Measurements from ENCODE around the gene IVNS1ABP. TPM values are rescaled to one million over a fixed set of nuclear protein-coding genes. Genes with fewer than 3 reads are reported as not detected.

The IVNS1ABP gene
- total and polyA plus RNA-seq, 2 of the 13 experiments (the other 11 are each of a cell fraction or from before 2014, with no cell fraction given) = 49.1 to 51.7 TPM

DNA sequence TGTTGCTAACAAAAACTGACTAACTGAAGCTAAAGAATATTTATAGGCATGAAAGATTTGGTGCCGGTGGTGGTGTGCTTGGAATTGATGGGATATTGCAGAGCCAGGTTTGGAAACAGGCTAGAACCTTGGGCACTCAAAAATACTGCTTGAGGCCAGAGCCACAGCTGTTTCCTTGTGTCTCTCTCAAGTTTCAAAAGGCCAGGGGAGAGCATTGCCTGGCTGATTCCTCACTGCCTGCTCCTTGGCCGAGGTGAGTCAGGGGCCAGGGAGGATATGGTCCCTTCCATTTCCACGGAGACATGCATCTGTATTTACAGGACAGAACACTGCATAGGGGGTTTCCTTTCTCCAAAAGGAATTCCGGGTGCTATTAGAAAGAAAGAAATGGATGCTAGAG lies 36.1 kb upstream of the IVNS1ABP start:
- Histone ChIP-seq H3K27ac (ENCODE audit: extremely low read length, insufficient read depth, low read length) (no peak overlapping the region), H3K4me2 (ENCODE audit: low read depth, low read length) (no peak overlapping the region), H3K4me1 (ENCODE audit: insufficient read depth, low read length) (peaks cover 48% of the 10 kb centered on the region), H3K9ac (ENCODE audit: insufficient read depth, low read depth, low read length) (no peak overlapping the region), H3K27me3 (ENCODE audit: control insufficient read depth in 1 of 2, insufficient read depth in 2 of 2, low read length in 2 of 2) (no peaks in the 10 kb centered on the region), H3K4me3 (replicated peaks in 1 of 3; ENCODE audit: insufficient read depth in 1 of 3, low read depth in 2 of 3, low read length in 3 of 3) (no peak overlapping the region), H3K79me2 (ENCODE audit: insufficient read depth, low read length) (no peaks in the 10 kb centered on the region), H3K36me3 (replicated peaks in 1 of 2; ENCODE audit: control insufficient read depth in 1 of 2, insufficient read depth in 2 of 2, low read length in 2 of 2) (no peaks in the 10 kb centered on the region), H3K9me3 (ENCODE audit: low read length) (no peaks in the 10 kb centered on the region), H4K20me1 (ENCODE audit: insufficient read depth, low read length) (no peaks in the 10 kb centered on the region), H2AFZ (ENCODE audit: low read length) (no peak overlapping the region)
- intact Hi-C loops (cut with micrococcal nuclease; ENCODE audit: unreplicated experiment) (no loop called here), in situ Hi-C loops (cut with HindIII; ENCODE audit: extremely low pct_ligation_motif_present, low pct_unique_long_range_greater_than_20kb) (no loop called here)
- FAIRE-seq = no peak
- DNase-seq (ENCODE audit: low spot score) = no peak
- no peak for ATAC-seq
- POLR2A ChIA-PET = no interaction called here
- CTCF ChIA-PET (ENCODE audit: low intra/inter-chr PET ratio, low total read pairs) = no interaction called here
- no TSS peak for BruUV-seq (replicated peaks)
- WGBS (ENCODE audit: low lambda C conversion rate) = 88% methylated on average over 4 of the region's 4 CpGs
- TF ChIP-seq TMF1 (CRISPR knock-in tag; IDR thresholded peaks at IDR 0.05; ENCODE audit: low read depth) (no peak), SRSF1 (optimal IDR thresholded peaks at IDR 0.05; ENCODE audit: low read depth, low read length) (no peak), HCFC1 (IDR thresholded peaks at IDR 0.05; ENCODE audit: low read depth, low read length) (no peak), GATAD2A (CRISPR knock-in tag; IDR thresholded peaks at IDR 0.05) (no peak), ZNF431 (CRISPR knock-in tag; IDR thresholded peaks at IDR 0.05; ENCODE audit: borderline replicate concordance, low read depth) (no peak), NCOA5 (CRISPR knock-in tag; IDR thresholded peaks at IDR 0.05) (no peak), XBP1 (CRISPR knock-in tag; IDR thresholded peaks at IDR 0.05) (no peak), ZBTB7B (CRISPR knock-in tag; IDR thresholded peaks at IDR 0.05) (no peak), ONECUT2 (CRISPR knock-in tag; IDR thresholded peaks at IDR 0.05) (no peak), CBX1 (IDR thresholded peaks at IDR 0.05; ENCODE audit: low read depth) (no peak), ZNF543 (CRISPR knock-in tag; IDR thresholded peaks at IDR 0.05) (no peak), ARNT (IDR thresholded peaks at IDR 0.05) (no peak), MYC (CRISPR knock-in tag; IDR thresholded peaks at IDR 0.05; ENCODE audit: borderline replicate concordance) (no peak)
- TF ChIP-seq, protein P1, sequence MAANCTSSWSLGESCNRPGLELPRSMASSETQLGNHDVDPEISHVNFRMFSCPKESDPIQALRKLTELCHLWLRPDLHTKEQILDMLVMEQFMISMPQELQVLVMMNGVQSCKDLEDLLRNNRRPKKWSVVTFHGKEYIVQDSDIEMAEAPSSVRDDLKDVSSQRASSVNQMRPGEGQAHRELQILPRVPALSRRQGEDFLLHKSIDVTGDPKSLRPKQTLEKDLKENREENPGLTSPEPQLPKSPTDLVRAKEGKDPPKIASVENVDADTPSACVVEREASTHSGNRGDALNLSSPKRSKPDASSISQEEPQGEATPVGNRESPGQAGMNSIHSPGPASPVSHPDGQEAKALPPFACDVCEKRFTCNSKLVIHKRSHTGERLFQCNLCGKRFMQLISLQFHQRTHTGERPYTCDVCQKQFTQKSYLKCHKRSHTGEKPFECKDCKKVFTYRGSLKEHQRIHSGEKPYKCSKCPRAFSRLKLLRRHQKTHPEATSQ (CRISPR knock-in tag; IDR thresholded peaks at IDR 0.05; ENCODE audit: borderline replicate concordance) = no peak
- TF ChIP-seq, protein P2, sequence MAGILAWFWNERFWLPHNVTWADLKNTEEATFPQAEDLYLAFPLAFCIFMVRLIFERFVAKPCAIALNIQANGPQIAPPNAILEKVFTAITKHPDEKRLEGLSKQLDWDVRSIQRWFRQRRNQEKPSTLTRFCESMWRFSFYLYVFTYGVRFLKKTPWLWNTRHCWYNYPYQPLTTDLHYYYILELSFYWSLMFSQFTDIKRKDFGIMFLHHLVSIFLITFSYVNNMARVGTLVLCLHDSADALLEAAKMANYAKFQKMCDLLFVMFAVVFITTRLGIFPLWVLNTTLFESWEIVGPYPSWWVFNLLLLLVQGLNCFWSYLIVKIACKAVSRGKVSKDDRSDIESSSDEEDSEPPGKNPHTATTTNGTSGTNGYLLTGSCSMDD (CRISPR knock-in tag; IDR thresholded peaks at IDR 0.05) = no peak
- TF ChIP-seq, protein P3, sequence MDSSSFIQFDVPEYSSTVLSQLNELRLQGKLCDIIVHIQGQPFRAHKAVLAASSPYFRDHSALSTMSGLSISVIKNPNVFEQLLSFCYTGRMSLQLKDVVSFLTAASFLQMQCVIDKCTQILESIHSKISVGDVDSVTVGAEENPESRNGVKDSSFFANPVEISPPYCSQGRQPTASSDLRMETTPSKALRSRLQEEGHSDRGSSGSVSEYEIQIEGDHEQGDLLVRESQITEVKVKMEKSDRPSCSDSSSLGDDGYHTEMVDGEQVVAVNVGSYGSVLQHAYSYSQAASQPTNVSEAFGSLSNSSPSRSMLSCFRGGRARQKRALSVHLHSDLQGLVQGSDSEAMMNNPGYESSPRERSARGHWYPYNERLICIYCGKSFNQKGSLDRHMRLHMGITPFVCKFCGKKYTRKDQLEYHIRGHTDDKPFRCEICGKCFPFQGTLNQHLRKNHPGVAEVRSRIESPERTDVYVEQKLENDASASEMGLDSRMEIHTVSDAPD (CRISPR knock-in tag; IDR thresholded peaks at IDR 0.05) = no peak
- TF ChIP-seq, protein P4, sequence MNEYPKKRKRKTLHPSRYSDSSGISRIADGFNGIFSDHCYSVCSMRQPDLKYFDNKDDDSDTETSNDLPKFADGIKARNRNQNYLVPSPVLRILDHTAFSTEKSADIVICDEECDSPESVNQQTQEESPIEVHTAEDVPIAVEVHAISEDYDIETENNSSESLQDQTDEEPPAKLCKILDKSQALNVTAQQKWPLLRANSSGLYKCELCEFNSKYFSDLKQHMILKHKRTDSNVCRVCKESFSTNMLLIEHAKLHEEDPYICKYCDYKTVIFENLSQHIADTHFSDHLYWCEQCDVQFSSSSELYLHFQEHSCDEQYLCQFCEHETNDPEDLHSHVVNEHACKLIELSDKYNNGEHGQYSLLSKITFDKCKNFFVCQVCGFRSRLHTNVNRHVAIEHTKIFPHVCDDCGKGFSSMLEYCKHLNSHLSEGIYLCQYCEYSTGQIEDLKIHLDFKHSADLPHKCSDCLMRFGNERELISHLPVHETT (CRISPR knock-in tag; conservative IDR thresholded peaks at IDR 0.05) = no peak
- TF ChIP-seq, protein P5, sequence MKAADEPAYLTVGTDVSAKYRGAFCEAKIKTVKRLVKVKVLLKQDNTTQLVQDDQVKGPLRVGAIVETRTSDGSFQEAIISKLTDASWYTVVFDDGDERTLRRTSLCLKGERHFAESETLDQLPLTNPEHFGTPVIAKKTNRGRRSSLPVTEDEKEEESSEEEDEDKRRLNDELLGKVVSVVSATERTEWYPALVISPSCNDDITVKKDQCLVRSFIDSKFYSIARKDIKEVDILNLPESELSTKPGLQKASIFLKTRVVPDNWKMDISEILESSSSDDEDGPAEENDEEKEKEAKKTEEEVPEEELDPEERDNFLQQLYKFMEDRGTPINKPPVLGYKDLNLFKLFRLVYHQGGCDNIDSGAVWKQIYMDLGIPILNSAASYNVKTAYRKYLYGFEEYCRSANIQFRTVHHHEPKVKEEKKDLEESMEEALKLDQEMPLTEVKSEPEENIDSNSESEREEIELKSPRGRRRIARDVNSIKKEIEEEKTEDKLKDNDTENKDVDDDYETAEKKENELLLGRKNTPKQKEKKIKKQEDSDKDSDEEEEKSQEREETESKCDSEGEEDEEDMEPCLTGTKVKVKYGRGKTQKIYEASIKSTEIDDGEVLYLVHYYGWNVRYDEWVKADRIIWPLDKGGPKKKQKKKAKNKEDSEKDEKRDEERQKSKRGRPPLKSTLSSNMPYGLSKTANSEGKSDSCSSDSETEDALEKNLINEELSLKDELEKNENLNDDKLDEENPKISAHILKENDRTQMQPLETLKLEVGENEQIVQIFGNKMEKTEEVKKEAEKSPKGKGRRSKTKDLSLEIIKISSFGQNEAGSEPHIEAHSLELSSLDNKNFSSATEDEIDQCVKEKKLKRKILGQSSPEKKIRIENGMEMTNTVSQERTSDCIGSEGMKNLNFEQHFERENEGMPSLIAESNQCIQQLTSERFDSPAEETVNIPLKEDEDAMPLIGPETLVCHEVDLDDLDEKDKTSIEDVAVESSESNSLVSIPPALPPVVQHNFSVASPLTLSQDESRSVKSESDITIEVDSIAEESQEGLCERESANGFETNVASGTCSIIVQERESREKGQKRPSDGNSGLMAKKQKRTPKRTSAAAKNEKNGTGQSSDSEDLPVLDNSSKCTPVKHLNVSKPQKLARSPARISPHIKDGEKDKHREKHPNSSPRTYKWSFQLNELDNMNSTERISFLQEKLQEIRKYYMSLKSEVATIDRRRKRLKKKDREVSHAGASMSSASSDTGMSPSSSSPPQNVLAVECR (CRISPR knock-in tag; IDR thresholded peaks at IDR 0.05; ENCODE audit: borderline replicate concordance) = no peak

All from HepG2 (cell line).